GM12865 (cell line): ENCODE measurements around the gene KLHL3.

Experiments
- DNase-seq: peaks from one replicate; pipeline ENCODE4 v3.0.0; 2010; ENCODE audit warnings: low read depth
- H3K4me3 ChIP-seq: 2 replicates; pipeline ENCODE4 v1.5.1; 2011; ENCODE audit warnings: mild to moderate bottlenecking, low read depth, low read length, control low read depth
- CTCF ChIP-seq: IDR thresholded peaks from 2 replicates; pipeline ENCODE4 v1.5.1; 2011; ENCODE audit warnings: low read length, control low read depth, low read depth, inconsistent platforms; ENCODE audit not compliant: insufficient read depth; ENCODE audit errors: missing control alignments

Gene KLHL3

DNA sequence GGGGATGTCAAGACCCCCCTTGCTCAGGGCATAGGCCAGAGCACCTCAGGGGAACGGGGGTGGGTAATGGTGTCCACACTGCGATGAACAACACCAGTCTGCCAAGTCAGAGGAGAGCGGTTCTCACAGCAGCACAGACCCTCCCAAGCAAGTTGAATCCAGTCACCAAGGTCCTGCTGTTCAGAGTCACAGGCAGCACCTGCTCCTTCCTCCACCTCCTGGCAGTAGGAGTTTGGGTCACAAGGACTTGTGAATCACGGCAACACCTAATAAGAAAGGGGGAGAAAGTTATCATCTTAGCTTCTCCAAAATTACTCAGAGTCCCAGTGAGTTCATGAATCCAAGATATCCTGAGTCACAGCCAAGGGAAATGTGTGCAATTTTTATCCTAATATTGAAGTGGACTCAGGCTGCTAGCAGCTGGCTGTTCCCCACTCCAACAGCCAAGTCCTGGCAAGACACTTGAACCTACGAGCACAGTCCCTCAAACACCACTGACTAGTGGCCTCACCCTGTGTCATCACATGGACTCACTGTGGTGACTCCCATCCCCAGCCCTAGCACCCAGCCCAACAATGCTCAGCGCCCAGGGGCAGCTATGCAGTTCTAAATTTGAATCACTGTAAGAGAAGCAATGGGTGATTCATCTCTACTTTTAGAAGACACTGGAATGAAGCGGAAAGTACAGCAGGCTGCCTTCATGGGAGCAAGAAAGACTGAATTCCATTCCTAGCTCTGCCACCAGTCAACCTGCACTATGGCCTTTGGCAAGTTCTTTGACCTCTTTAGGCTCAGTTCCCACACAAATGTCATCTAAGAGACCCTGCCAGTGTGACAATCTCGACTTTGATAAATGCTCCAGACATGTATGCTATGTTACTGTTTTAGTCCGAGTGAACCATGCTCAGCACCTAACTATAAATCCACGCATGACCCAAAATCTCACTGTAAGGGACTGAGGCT is 113.7 kb downstream of the KLHL3 start:
- TF ChIP-seq CTCF: no peak
- no peak overlapping the region for H3K4me3 ChIP-seq
- no peak for DNase-seq

DNA sequence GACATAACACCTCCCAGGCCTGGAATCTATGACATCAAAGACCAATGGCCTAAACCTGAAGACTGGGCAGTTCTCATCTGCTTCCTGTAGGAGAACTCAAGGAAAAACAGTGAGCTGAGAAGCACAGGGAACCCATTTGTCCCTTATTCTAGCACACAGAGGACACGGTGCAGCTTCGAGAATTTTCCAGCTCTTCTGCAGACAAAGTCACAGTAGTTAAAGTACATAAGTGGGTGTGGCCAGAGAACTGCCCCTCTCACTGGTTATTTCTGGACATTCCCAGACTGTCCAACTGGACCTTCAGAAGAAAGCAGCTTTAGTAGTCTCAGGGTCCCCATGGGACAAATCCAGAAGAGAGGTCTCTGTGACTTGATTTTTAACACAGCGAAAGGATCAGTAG is 114.6 kb downstream of the KLHL3 start:
- TF ChIP-seq CTCF: no peak
- no peak for DNase-seq
- H3K4me3 ChIP-seq: no peak overlapping the region

GRCh38 chr5:137619191-137619870 is 116.6 kb downstream of the KLHL3 start:
- no peak for DNase-seq
- H3K4me3 ChIP-seq: no peak overlapping the region
- TF ChIP-seq CTCF: no peak

DNA sequence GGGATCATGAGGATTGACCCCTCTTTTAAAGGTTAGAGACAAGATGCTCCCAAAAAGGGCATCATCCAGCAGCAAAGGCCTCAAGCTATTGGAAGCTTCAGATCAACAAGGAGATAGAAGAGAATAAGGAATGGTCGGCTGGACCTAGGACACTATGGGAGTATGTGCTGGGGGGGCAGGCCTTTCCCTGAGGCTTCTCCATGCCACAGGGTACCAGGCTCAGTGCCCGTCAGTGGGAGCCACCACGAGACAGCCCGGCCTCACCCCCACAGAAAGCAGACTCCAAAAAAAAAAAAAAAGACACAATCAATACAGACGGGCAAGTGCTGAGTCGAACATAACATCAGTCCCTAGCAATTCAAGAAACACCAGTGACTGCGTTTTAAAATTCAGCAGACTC is 117.4 kb downstream of the KLHL3 start:
- H3K4me3 ChIP-seq: no peak overlapping the region
- TF ChIP-seq CTCF: no peak
- DNase-seq: no peak

- DNase-seq: no peak
- no peak overlapping the region for H3K4me3 ChIP-seq
- TF ChIP-seq CTCF: no peak
Measured at GRCh38 chr5:137617528-137618205, 118.2 kb downstream of the KLHL3 start.

GRCh38 chr5:137616046-137616445 is 119.8 kb downstream of the KLHL3 start:
- TF ChIP-seq CTCF: no peak
- no peak overlapping the region for H3K4me3 ChIP-seq
- no peak for DNase-seq
